OCI-LY7 (cell line): ENCODE data around the gene PRCC. TPM values are rescaled to one million over a fixed set of nuclear protein-coding genes. Genes with fewer than 3 reads are reported as not detected.

Source experiments
- BruUV-seq: library from RNA; stranded (reverse); fragments of 400-500 nt; replicated peaks from 2 replicates; lab custom pipeline; 2021; lab: Mats Ljungman, UMichigan
- CTCF ChIA-PET: fragments of 300-600 bp; sonication (Branson Sonifier 250); formaldehyde crosslinking; loops from one replicate; lab custom pipeline; 2022; ENCODE audit warnings: antibody characterized with exemption; ENCODE audit not compliant: unreplicated experiment; lab: Charles Lee
- POLR2A ChIA-PET: fragments of 300-600 bp; sonication (Branson Sonifier 250); formaldehyde crosslinking; loops from one replicate; lab custom pipeline; 2022; ENCODE audit warnings: antibody characterized with exemption; lab: Charles Lee
- DNase-seq: peaks from one replicate; pipeline ENCODE4 v3.0.0-alpha.2; 2015; ENCODE audit warnings: low spot score
- H2AFZ ChIP-seq: fragments of 200-600 bp; sonication (generic), shearing (Covaris generic); 2 replicates; pipeline ENCODE4 v1.6.1; 2014; ENCODE audit warnings: mild to moderate bottlenecking, antibody characterized with exemption, low read length, moderate library complexity
- H3K27ac ChIP-seq: fragments of 200-600 bp; sonication (generic); 2 replicates; pipeline ENCODE4 v1.5.1; 2014; ENCODE audit warnings: mixed run types, low read depth, mild to moderate bottlenecking, moderate library complexity, low read length, inconsistent platforms; ENCODE audit not compliant: poor library complexity, severe bottlenecking
- H3K36me3 ChIP-seq: fragments of 200-600 bp; sonication (generic); 2 replicates; pipeline ENCODE4 v1.6.1; 2014; ENCODE audit warnings: mild to moderate bottlenecking, antibody characterized with exemption, low read length, moderate library complexity, mixed read lengths; ENCODE audit not compliant: insufficient read depth
- H3K4me1 ChIP-seq: fragments of 200-600 bp; sonication (generic); 2 replicates; pipeline ENCODE4 v1.5.1; 2014; ENCODE audit warnings: mild to moderate bottlenecking, low read length; ENCODE audit not compliant: insufficient read depth, poor library complexity, severe bottlenecking
- H3K4me2 ChIP-seq: fragments of 200-600 bp; sonication (generic); 2 replicates; pipeline ENCODE4 v1.6.1; 2014; ENCODE audit warnings: mild to moderate bottlenecking, low read length
- H3K4me3 ChIP-seq: fragments of 200-600 bp; sonication (generic); 2 replicates; pipeline ENCODE4 v1.5.1; 2014; ENCODE audit warnings: mild to moderate bottlenecking, low read depth, low read length; ENCODE audit not compliant: poor library complexity, severe bottlenecking
- H3K79me2 ChIP-seq: fragments of 200-600 bp; sonication (generic); 2 replicates; pipeline ENCODE4 v1.6.1; 2016; ENCODE audit warnings: low read depth, mild to moderate bottlenecking, low read length, moderate library complexity, mixed read lengths; ENCODE audit not compliant: insufficient read depth
- H3K9me2 ChIP-seq: fragments of 200-600 bp; sonication (generic); 2 replicates; pipeline ENCODE4 v1.6.1; 2016; ENCODE audit warnings: mild to moderate bottlenecking, low read length, mixed read lengths; ENCODE audit not compliant: insufficient read depth
- H3K9me3 ChIP-seq: fragments of 200-600 bp; sonication (generic); 2 replicates; pipeline ENCODE4 v1.6.1; 2014; ENCODE audit warnings: mild to moderate bottlenecking, mixed run types, low read length, mixed read lengths
- H4K20me1 ChIP-seq: fragments of 200-600 bp; sonication (generic); 2 replicates; pipeline ENCODE4 v1.6.1; 2014; ENCODE audit warnings: mild to moderate bottlenecking, antibody characterized with exemption, low read length, moderate library complexity, mixed read lengths; ENCODE audit not compliant: insufficient read depth
- EZH2phosphoT487 ChIP-seq: fragments of 200-600 bp; sonication (generic); IDR thresholded peaks from 2 replicates; pipeline ENCODE4 v1.6.1; 2018; ENCODE audit warnings: low read depth, borderline replicate concordance, mild to moderate bottlenecking, mixed run types, antibody characterized with exemption, low read length, moderate library complexity, mixed read lengths
- intact Hi-C: fragments of 100-400 bp; cut with micrococcal nuclease; formaldehyde crosslinking; loops from one replicate; pipeline ENCODE4 v1.10.0; 2022; ENCODE audit not compliant: unreplicated experiment
- total RNA-seq, 2 experiments: library from RNA; depleted of rRNA in 1 of 2; stranded (reverse); fragments of >200 nt in 1 of 2; shearing (Covaris generic) in 1 of 2; gene quantifications; 2 replicates each; pipeline ENCODE4 v1.2.3, GENCODE V29; 2014 to 2022
- TF ChIP-seq, protein P1 (sequence below): fragments of 200-600 bp; sonication (generic); conservative IDR thresholded peaks from 2 replicates; pipeline ENCODE4 v1.5.1; 2014; ENCODE audit warnings: mild to moderate bottlenecking, antibody characterized with exemption, low read length, moderate library complexity, mixed read lengths

Gene PRCC
- total RNA-seq, 2 experiments from 2014 or later = 54.0 to 82.9 TPM

- Histone ChIP-seq H3K9me3 (no peaks in the 10 kb centered on the region), H3K36me3 (peaks cover 97% of the 10 kb centered on the region), H3K27ac (no peak overlapping the region), H3K79me2 (no peaks in the 10 kb centered on the region), H3K4me3 (no peak overlapping the region), H3K9me2 (no peaks in the 10 kb centered on the region), H4K20me1 (0 out of 2 replicates have a peak, but pooled peaks cover 4% of the 10 kb centered on the region), H2AFZ (no peak overlapping the region), H3K4me2 (no peak overlapping the region), H3K4me1 (peaks cover 15% of the 10 kb centered on the region)
- ChIA-PET POLR2A (interaction anchor here (0.6 to 0.9 kb wide), 2 partner anchors 27 to 57 kb away, joined by 3 read pairs; no protein-coding TSS in a partner anchor), CTCF (interaction anchor here (1.0 kb wide), 1 partner anchor 16 kb away, joined by 3 read pairs; no protein-coding TSS in a partner anchor)
- DNase-seq = peak; percentile 61
- BruUV-seq = no TSS peak
- intact Hi-C loops = loop anchor here (1.0 to 10.0 kb wide), 4 partner anchors 40 to 113 kb away; partner anchors contain the start of gene NTRK1
- TF ChIP-seq, protein P1, sequence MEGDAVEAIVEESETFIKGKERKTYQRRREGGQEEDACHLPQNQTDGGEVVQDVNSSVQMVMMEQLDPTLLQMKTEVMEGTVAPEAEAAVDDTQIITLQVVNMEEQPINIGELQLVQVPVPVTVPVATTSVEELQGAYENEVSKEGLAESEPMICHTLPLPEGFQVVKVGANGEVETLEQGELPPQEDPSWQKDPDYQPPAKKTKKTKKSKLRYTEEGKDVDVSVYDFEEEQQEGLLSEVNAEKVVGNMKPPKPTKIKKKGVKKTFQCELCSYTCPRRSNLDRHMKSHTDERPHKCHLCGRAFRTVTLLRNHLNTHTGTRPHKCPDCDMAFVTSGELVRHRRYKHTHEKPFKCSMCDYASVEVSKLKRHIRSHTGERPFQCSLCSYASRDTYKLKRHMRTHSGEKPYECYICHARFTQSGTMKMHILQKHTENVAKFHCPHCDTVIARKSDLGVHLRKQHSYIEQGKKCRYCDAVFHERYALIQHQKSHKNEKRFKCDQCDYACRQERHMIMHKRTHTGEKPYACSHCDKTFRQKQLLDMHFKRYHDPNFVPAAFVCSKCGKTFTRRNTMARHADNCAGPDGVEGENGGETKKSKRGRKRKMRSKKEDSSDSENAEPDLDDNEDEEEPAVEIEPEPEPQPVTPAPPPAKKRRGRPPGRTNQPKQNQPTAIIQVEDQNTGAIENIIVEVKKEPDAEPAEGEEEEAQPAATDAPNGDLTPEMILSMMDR = peak; percentile 94
- no peak for TF ChIP-seq EZH2phosphoT487
Observed at GRCh38 chr1:156797212-156797871, 30.0 kb downstream of the PRCC start.

DNA sequence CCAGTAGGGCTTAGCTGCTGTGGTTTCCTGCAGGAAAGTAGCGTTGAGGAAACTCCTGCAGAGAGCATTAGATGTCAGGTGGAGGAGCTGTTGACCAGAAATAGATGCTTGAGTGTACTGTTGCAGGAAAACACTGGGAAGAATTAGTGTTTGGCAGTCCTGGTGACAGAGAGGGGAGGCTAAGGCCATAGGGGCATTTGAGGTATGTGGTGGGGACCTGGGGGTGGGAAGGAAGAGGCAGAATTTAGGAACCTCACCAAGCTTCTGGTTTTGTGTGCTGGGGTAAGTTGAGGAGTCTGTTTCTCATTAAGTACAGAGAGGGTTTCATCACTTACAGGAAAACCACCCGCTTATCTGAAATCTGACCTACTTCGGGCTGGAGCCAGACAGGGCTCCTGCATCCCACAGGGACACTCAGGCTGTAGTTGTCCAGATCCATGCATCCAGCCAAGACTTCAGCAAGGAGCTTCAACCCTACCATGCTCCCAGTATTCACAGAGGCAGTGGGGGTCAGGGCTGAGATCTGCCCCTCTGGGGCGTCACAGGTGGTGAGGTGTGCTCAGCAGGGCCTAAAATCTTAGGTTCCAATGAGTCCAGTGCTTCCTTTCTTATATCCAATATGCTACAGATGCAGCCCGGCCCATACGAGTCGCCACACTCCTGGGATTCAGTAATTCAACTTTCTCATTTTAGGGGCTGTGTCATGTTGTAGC lies 34.2 kb downstream of the PRCC start:
- H3K27ac ChIP-seq = no peak overlapping the region
- 0 out of 2 replicates have a peak, but pooled peaks cover 4% of the 10 kb centered on the region for H4K20me1 ChIP-seq
- intact Hi-C loops = no loop called here
- ChIA-PET CTCF (no interaction called here), POLR2A (interaction anchor here (1.1 kb wide), 1 partner anchor 11 kb away, joined by 3 read pairs; no protein-coding TSS in a partner anchor)
- H3K4me3 ChIP-seq = no peak overlapping the region
- no TSS peak for BruUV-seq
- H3K36me3 ChIP-seq = peaks cover 57% of the 10 kb centered on the region
- no peak for TF ChIP-seq EZH2phosphoT487
- TF ChIP-seq, protein P1 = no peak
- no peaks in the 10 kb centered on the region for H3K79me2 ChIP-seq
- H3K4me2 ChIP-seq = no peak overlapping the region
- H3K9me2 ChIP-seq = no peaks in the 10 kb centered on the region
- DNase-seq = no peak
- peaks cover under 1% of the 10 kb centered on the region for H3K4me1 ChIP-seq
- no peaks in the 10 kb centered on the region for H3K9me3 ChIP-seq
- H2AFZ ChIP-seq = no peak overlapping the region
